Peyer's patch (tissue), 4 donors: ENCODE results near the gene EXD3. TPM values are rescaled to one million over a fixed set of nuclear protein-coding genes. Genes with fewer than 3 reads are reported as not detected.

Experiments used
- DNase-seq, 3 donors: peaks; one replicate each; pipeline ENCODE4 v3.0.0-alpha.2; 2017 to 2019
- H3K27ac ChIP-seq, 4 donors: fragments of 200-600 bp; sonication (generic); one replicate each; pipeline ENCODE4 v1.5.1; 2016 to 2019
- H3K27me3 ChIP-seq, 2 donors: fragments of 200-600 bp; sonication (generic); one replicate each; pipeline ENCODE4 v1.5.1; 2019
- H3K36me3 ChIP-seq, 3 donors: fragments of 200-600 bp; sonication (generic); one replicate each; pipeline ENCODE4 v1.5.1; 2016 to 2019
- H3K4me1 ChIP-seq, 4 donors: fragments of 200-600 bp; sonication (generic); one replicate each; pipeline ENCODE4 v1.5.1; 2016 to 2019
- H3K4me3 ChIP-seq, 4 donors: fragments of 200-600 bp; sonication (generic); 1 replicate in 3 of 4; 2 replicates in 1 of 4; pipeline ENCODE4 v1.5.1; 2016 to 2019; ENCODE audit warnings: mild to moderate bottlenecking in 1 of 4
- H3K9me3 ChIP-seq, 4 donors: fragments of 200-600 bp; sonication (generic); one replicate each; pipeline ENCODE4 v1.5.1; 2016 to 2019; ENCODE audit warnings: mild to moderate bottlenecking in 1 of 4
- POLR2A ChIP-seq, 2 donors: fragments of 450-650 bp; IDR thresholded peaks; one replicate each; pipeline ENCODE4 v1.5.1; 2017; ENCODE audit warnings: antibody characterized with exemption in 2 of 2, mild to moderate bottlenecking in 2 of 2, moderate library complexity in 2 of 2
- total RNA-seq, 4 donors: library from RNA; depleted of rRNA; stranded (reverse); fragments of >200 nt; gene quantifications; one replicate each; pipeline ENCODE4 v1.1.0, GENCODE V29; 2016
- TF ChIP-seq, protein P1 (sequence below), 6 experiments: fragments of 450-650 bp in 4 of 6; fragments of 200-600 bp in 2 of 6; sonication (generic) in 1 of 6; IDR thresholded peaks; one replicate each; pipeline ENCODE4 v1.5.1; 2017 to 2019; ENCODE audit warnings: antibody characterized with exemption in 6 of 6, mild to moderate bottlenecking in 3 of 6, moderate library complexity in 1 of 6

The EXD3 gene
- total RNA-seq, 4 donors from 2014 or later, result 38.7 to 82.4 (median 61.6) TPM

DNA sequence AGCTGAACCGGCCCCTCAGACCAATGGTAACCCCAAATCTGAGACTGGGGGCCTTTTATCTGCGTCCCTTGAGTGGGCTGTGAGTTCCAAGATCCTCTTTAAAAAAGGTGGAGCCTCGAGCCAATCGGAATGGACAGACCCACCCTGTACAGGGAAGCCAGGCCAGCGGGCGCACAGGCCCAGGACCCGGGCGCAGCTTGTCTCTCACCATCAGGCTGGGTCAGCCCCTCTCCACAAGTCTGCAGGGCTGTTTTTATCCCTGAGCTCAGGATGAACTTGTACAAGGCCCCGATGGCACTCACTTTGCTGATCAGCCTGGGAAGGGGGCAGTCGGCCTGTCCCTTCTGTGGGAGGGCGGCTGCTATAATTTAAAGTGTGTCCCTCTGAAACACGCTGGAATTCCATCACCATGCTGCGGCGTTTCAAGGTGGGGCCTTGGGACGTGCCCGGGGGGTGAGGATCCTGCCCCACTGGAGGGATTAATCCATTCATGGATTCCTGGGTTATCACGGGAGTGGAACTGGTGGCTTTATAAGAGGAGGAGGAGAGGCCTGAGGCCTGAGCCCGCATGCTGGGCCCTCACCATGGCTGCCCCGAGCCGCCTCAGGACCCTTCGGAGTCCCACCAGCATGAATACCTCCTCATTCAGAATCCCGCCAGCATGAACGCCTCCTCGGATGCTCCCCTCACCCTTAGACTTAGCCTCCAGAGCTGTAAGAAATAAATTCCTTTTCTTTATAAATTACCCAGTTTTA, 14.1 kb downstream of the EXD3 start:
- Histone ChIP-seq H3K27ac (no peak overlapping the region), H3K9me3 (no peaks in the 10 kb centered on the region), H3K4me1 (peaks cover 0 to 35% (median 9%) of the 10 kb centered on the region in 4 donors), H3K27me3 (no peaks in the 10 kb centered on the region), H3K4me3 (no peak overlapping the region), H3K36me3 (no peaks in the 10 kb centered on the region)
- no peak for DNase-seq
- no peak for TF ChIP-seq POLR2A (IDR thresholded peaks at IDR 0.05)
- TF ChIP-seq, protein P1, sequence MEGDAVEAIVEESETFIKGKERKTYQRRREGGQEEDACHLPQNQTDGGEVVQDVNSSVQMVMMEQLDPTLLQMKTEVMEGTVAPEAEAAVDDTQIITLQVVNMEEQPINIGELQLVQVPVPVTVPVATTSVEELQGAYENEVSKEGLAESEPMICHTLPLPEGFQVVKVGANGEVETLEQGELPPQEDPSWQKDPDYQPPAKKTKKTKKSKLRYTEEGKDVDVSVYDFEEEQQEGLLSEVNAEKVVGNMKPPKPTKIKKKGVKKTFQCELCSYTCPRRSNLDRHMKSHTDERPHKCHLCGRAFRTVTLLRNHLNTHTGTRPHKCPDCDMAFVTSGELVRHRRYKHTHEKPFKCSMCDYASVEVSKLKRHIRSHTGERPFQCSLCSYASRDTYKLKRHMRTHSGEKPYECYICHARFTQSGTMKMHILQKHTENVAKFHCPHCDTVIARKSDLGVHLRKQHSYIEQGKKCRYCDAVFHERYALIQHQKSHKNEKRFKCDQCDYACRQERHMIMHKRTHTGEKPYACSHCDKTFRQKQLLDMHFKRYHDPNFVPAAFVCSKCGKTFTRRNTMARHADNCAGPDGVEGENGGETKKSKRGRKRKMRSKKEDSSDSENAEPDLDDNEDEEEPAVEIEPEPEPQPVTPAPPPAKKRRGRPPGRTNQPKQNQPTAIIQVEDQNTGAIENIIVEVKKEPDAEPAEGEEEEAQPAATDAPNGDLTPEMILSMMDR (IDR thresholded peaks at IDR 0.05), result no peak

DNA sequence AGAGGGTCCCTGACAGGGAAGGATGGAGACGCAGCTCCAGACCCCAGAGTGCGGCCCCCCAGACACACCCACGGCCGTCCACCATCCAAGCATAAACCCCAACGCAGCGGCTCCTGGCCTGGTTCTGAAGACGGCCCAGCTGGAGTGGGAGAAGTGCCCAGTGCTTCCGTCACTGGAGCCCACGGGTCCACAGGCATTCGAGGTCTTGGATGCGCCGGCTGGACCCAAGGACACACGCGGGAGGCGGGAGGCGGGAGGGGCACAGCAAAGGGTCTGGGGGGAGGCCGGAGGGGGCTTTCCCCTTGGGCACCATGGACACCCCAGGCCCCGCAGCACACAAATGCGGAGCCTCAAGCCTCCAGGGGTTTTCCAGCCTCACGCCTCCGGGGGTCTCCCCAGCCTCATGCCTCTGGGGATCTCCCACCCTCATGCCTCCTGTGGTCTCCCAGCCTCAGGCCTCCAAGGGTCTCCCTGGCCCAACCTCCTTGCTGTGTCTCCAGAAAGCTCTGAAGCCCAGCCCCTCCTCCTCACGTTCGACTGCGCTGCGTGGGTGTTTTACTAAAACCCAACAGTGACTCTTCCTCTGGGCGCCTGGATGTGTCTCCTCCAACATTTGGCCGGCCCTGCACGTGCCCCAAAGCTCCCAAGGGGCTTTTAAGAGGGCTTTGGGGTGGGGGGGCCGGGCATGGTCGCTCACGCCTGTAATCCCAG, 15.2 kb downstream of the EXD3 start:
- Histone ChIP-seq H3K4me3 (peak overlapping the region in 3 of 4 donors; percentile 10 to 47 (median 31)), H3K4me1 (peaks cover 0 to 35% (median 9%) of the 10 kb centered on the region in 4 donors), H3K27me3 (no peaks in the 10 kb centered on the region), H3K27ac (peak overlapping the region in 2 of 4 donors; percentile 30 to 38), H3K9me3 (no peaks in the 10 kb centered on the region), H3K36me3 (no peaks in the 10 kb centered on the region)
- no peak for DNase-seq
- TF ChIP-seq, protein P1 (IDR thresholded peaks at IDR 0.05), result no peak
- TF ChIP-seq POLR2A (IDR thresholded peaks at IDR 0.05), result no peak

DNA sequence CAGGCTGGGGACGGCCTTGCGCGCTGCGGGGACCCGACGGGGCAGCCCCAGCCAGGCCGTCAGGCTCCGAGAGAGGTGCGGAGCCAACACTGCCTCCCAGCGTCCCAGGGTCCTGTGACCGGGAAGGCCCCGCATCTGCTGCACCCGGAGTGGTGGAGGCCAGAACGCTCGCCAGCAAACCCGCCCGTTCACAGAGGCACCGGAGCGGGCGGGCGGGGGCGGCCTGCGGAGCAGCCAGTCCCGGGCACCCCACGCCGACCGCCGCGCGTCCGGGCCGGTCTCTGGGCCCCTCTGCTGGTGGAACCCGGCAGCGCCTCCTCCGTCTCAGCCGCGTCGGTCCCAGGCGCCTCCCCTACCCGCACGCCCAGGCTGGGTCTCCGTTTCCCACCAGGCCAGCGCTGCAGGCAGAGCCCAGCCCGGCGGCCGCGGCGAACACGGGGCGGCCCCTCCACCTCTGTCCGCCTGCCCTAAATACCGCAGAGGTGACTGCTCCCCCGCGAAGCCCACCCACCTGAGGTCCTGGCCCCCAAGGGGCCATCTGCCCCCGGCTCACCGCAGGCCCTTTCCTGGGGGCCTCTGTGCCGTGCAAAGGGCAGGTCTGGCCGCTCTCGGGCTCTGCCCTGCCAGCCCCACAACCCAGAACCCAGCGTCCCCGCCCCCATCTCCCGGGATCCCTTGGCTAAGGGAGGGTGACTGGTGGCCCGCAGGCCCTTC, 15.9 kb downstream of the EXD3 start:
- Histone ChIP-seq H3K27ac (peak overlapping the region in 3 of 4 donors; percentile 25 to 38 (median 30)), H3K4me3 (peak overlapping the region; percentile 10 to 53 (median 39)), H3K36me3 (no peaks in the 10 kb centered on the region), H3K4me1 (peaks cover 0 to 34% (median 9%) of the 10 kb centered on the region in 4 donors), H3K9me3 (no peaks in the 10 kb centered on the region), H3K27me3 (no peaks in the 10 kb centered on the region)
- TF ChIP-seq, protein P1 (IDR thresholded peaks at IDR 0.05), result peak; percentile 28 to 95 (median 76)
- no peak for TF ChIP-seq POLR2A (IDR thresholded peaks at IDR 0.05)
- DNase-seq, result peak; percentile 23 to 86 (median 73)

DNA sequence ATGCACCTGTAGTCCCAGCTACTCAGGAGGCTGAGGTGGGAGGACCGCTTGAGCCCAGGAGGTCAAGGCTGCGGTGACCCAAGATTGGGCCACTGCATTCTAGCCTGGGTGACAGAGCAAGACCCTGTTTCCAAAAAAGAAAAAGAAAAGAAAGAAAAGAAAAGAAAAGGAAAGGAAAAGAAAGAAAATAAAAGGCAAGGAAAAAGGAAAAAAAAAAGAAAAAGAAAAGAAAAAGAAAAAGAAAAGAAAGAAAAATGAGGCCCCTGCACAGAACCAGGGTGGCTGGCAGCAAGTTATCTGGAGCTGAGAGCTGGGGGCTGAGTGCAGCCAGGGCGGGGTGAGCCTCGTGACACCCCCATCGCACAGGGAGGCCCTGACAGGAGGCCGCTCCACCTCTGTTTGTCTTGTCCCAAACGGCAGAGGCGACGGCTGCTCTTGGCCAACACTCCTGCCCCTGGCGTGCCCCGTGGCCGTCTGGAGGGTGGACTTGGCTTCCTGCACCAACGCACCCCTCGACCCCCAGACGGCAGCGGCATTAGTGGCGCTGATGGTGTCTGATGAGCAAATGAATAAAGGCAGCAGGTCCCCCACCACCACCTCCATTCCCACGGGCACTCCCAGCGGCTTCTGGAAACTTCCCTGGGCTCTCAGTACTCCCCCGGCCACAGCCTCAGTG, 16.7 kb downstream of the EXD3 start:
- Histone ChIP-seq H3K27me3 (no peaks in the 10 kb centered on the region), H3K4me1 (peaks cover 0 to 26% (median 8%) of the 10 kb centered on the region in 4 donors), H3K27ac (no peak overlapping the region), H3K36me3 (no peaks in the 10 kb centered on the region), H3K9me3 (no peaks in the 10 kb centered on the region), H3K4me3 (peak overlapping the region; percentile 10 to 53 (median 39))
- peak in 1 of 3 donors; percentile 57 for DNase-seq
- TF ChIP-seq, protein P1 (IDR thresholded peaks at IDR 0.05), result no peak
- no peak for TF ChIP-seq POLR2A (IDR thresholded peaks at IDR 0.05)

DNA sequence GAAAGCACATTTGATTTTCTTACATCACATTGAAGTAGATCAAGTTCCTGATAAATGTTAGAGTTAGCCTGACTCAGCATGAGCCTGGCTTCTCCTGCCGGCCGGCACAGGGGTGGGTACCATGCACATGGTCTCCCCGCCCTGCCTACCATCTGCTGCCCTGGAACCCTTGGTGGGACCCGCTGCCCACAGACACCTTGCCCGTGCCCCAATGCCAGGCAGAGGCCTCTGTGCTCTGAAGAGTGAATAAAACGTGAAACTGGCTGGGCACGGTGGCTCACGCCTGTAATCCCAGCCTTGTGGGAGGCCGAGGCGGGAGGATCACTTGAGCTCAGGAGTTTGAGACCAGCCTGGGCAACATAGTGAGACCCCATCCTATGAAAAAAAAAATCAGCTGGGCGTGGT, 17.3 kb downstream of the EXD3 start:
- Histone ChIP-seq H3K4me1 (peaks cover 0 to 23% (median 5%) of the 10 kb centered on the region in 4 donors), H3K27ac (no peak overlapping the region), H3K27me3 (no peaks in the 10 kb centered on the region), H3K9me3 (no peaks in the 10 kb centered on the region), H3K36me3 (no peaks in the 10 kb centered on the region), H3K4me3 (no peak overlapping the region)
- TF ChIP-seq, protein P1 (IDR thresholded peaks at IDR 0.05), result no peak
- no peak for TF ChIP-seq POLR2A (IDR thresholded peaks at IDR 0.05)
- DNase-seq, result no peak
